ENCODE data around the gene SHISAL1. TPM values are rescaled to one million over a fixed set of nuclear protein-coding genes. Genes with fewer than 3 reads are reported as not detected.

Gene SHISAL1
- polyA plus RNA-seq, 1 experiment: 2.4 TPM

- no peak for DNase-seq (ENCODE audit: low read depth, low spot score)
- no peak for TF ChIP-seq CTCF (IDR thresholded peaks at IDR 0.05; ENCODE audit: low read depth, low read length)
- ChIA-PET POLR2A (no interaction called here), CTCF (no interaction called here)
- Histone ChIP-seq H3K27ac (ENCODE audit: low read depth, low read length) (no peak overlapping the region), H3K27me3 (ENCODE audit: control insufficient read depth, insufficient read depth, low read length) (peaks cover 9% of the 10 kb centered on the region), H3K4me3 (ENCODE audit: low read depth, low read length) (no peak overlapping the region), H3K9me3 (ENCODE audit: control insufficient read depth, insufficient read depth, low read length) (peaks cover 7% of the 10 kb centered on the region; the same call in 1 of the 2 replicates)
Measured at GRCh38 chr22:44254811-44255210, 57.9 kb downstream of the SHISAL1 start.

- Histone ChIP-seq H3K9me3 (ENCODE audit: control insufficient read depth, insufficient read depth, low read length) (peaks cover 15% of the 10 kb centered on the region), H3K27ac (ENCODE audit: low read depth, low read length) (no peak overlapping the region), H3K4me3 (ENCODE audit: low read depth, low read length) (no peak overlapping the region), H3K27me3 (ENCODE audit: control insufficient read depth, insufficient read depth, low read length) (no peaks in the 10 kb centered on the region)
- ChIA-PET POLR2A (no interaction called here), CTCF (no interaction called here)
- TF ChIP-seq CTCF (IDR thresholded peaks at IDR 0.05; ENCODE audit: low read depth, low read length): no peak
- DNase-seq (ENCODE audit: low read depth, low spot score): no peak
Measured at GRCh38 chr22:44249376-44250147, 63.2 kb downstream of the SHISAL1 start.

GRCh38 chr22:44248926-44249325 is 63.8 kb downstream of the SHISAL1 start:
- H3K27ac ChIP-seq (ENCODE audit: low read depth, low read length): no peak overlapping the region
- H3K9me3 ChIP-seq (ENCODE audit: control insufficient read depth, insufficient read depth, low read length): peaks cover 15% of the 10 kb centered on the region
- H3K27me3 ChIP-seq (ENCODE audit: control insufficient read depth, insufficient read depth, low read length): no peaks in the 10 kb centered on the region
- TF ChIP-seq CTCF (IDR thresholded peaks at IDR 0.05; ENCODE audit: low read depth, low read length): no peak
- no peak for DNase-seq (ENCODE audit: low read depth, low spot score)
- POLR2A ChIA-PET: no interaction called here
- CTCF ChIA-PET: no interaction called here
- no peak overlapping the region for H3K4me3 ChIP-seq (ENCODE audit: low read depth, low read length)

GRCh38 chr22:44247923-44248892 is 64.5 kb downstream of the SHISAL1 start:
- H3K27me3 ChIP-seq (ENCODE audit: control insufficient read depth, insufficient read depth, low read length): no peaks in the 10 kb centered on the region
- ChIA-PET POLR2A (no interaction called here), CTCF (no interaction called here)
- H3K27ac ChIP-seq (ENCODE audit: low read depth, low read length): no peak overlapping the region
- H3K4me3 ChIP-seq (ENCODE audit: low read depth, low read length): no peak overlapping the region
- TF ChIP-seq CTCF (IDR thresholded peaks at IDR 0.05; ENCODE audit: low read depth, low read length): no peak
- peaks cover 15% of the 10 kb centered on the region for H3K9me3 ChIP-seq (ENCODE audit: control insufficient read depth, insufficient read depth, low read length)
- DNase-seq (ENCODE audit: low read depth, low spot score): no peak

GRCh38 chr22:44247346-44247745 is 65.4 kb downstream of the SHISAL1 start:
- TF ChIP-seq CTCF (IDR thresholded peaks at IDR 0.05; ENCODE audit: low read depth, low read length): no peak
- Histone ChIP-seq H3K9me3 (ENCODE audit: control insufficient read depth, insufficient read depth, low read length) (peaks cover 15% of the 10 kb centered on the region), H3K4me3 (ENCODE audit: low read depth, low read length) (no peak overlapping the region), H3K27me3 (ENCODE audit: control insufficient read depth, insufficient read depth, low read length) (peaks cover 5% of the 10 kb centered on the region), H3K27ac (ENCODE audit: low read depth, low read length) (no peak overlapping the region)
- ChIA-PET CTCF (no interaction called here), POLR2A (no interaction called here)
- no peak for DNase-seq (ENCODE audit: low read depth, low spot score)

All from AG04450 (cell line).